Transverse colon (tissue), 4 donors: ENCODE results near the gene NUP98. TPM values are rescaled to one million over a fixed set of nuclear protein-coding genes. Genes with fewer than 3 reads are reported as not detected.

Source experiments
- DNase-seq: peaks from one replicate; pipeline ENCODE4 v3.0.0-alpha.2; 2019
- H3K27ac ChIP-seq, 4 donors: fragments of 200-600 bp; sonication (generic); 2 replicates each; pipeline ENCODE4 v1.5.1; 2016 to 2018; ENCODE audit warnings: inconsistent platforms in 4 of 4
- H3K27me3 ChIP-seq: fragments of 200-600 bp; sonication (generic); 2 replicates; pipeline ENCODE4 v1.5.1; 2017; ENCODE audit warnings: inconsistent platforms
- H3K36me3 ChIP-seq, 4 donors: fragments of 200-600 bp; sonication (generic); 2 replicates each; pipeline ENCODE4 v1.5.1; 2017 to 2019; ENCODE audit warnings: inconsistent platforms in 4 of 4
- H3K4me1 ChIP-seq, 4 donors: fragments of 200-600 bp; sonication (generic); 2 replicates each; pipeline ENCODE4 v1.5.1; 2017 to 2020; ENCODE audit warnings: inconsistent platforms in 4 of 4
- H3K4me3 ChIP-seq, 4 donors: fragments of 200-600 bp; sonication (generic); 1 replicate in 1 of 4; 2 replicates in 3 of 4; pipeline versions ENCODE4 v1.5.1 to v1.6.1; 2017 to 2019; ENCODE audit warnings: inconsistent platforms in 4 of 4
- H3K9me3 ChIP-seq, 2 donors: fragments of 200-600 bp; sonication (generic); 2 replicates each; pipeline ENCODE4 v1.5.1; 2017 to 2019; ENCODE audit warnings: inconsistent platforms in 2 of 2
- CTCF ChIP-seq, 5 experiments: fragments of 200-600 bp in 3 of 5; fragments of 450-650 bp in 2 of 5; sonication (generic) in 3 of 5; IDR thresholded peaks; 1 replicate in 2 of 5; 2 replicates in 3 of 5; pipeline ENCODE4 v1.5.1; 2016 to 2017; ENCODE audit warnings: antibody characterized with exemption in 5 of 5, inconsistent platforms in 3 of 5, mild to moderate bottlenecking in 2 of 5, moderate library complexity in 1 of 5
- EP300 ChIP-seq: sonication (generic); formaldehyde crosslinking; IDR thresholded peaks from one replicate; pipeline ENCODE4 v1.6.1; 2017; ENCODE audit warnings: antibody characterized with exemption, low read depth
- POLR2A ChIP-seq: fragments of 450-650 bp; IDR thresholded peaks from one replicate; pipeline ENCODE4 v1.6.1; 2016; ENCODE audit warnings: antibody characterized with exemption, mild to moderate bottlenecking, moderate library complexity
- POLR2AphosphoS5 ChIP-seq, 3 donors: sonication (generic); formaldehyde crosslinking; IDR thresholded peaks; one replicate each; pipeline ENCODE4 v1.6.1; 2016; ENCODE audit warnings: antibody characterized with exemption in 3 of 3
- WGBS, 2 donors: methylation state at CpG; one replicate each; pipeline ENCODE4 v1.1.5; 2018; ENCODE audit warnings: low coverage in 1 of 2; 5-methylcytosine and 5-hydroxymethylcytosine counted together
- in situ Hi-C, 4 donors: fragments of 200-750 bp; cut with MboI; loops; one replicate each; pipeline versions ENCODE4 v1.15.0 to v1.15.1; 2017; ENCODE audit warnings: low sequenced_read_pairs in 3 of 4, low pct_ligation_motif_present in 1 of 4, low pct_unique_long_range_greater_than_20kb in 1 of 4
- intact Hi-C: fragments of 100-400 bp; cut with DNase I; formaldehyde crosslinking; loops from one replicate; pipeline ENCODE4 v1.15.1; 2023; ENCODE audit warnings: low total_unique reads
- total RNA-seq, 4 donors: library from RNA; depleted of rRNA; stranded (reverse); fragments of >200 nt; gene quantifications; one replicate each; pipeline ENCODE4 v1.1.0, GENCODE V29; 2016

The NUP98 gene
- total RNA-seq, 4 donors from 2014 or later: 37.0 to 103 (median 72.4) TPM

- TF ChIP-seq POLR2AphosphoS5 (IDR thresholded peaks at IDR 0.05): no peak
- TF ChIP-seq EP300: no peak
- no peak for TF ChIP-seq POLR2A
- no peak for TF ChIP-seq CTCF (IDR thresholded peaks at IDR 0.05)
- no peak overlapping the region for H3K27ac ChIP-seq
- WGBS, 2 donors: 96 to 98% methylated on average over 4 to 7 of the region's 7 CpGs
- H3K9me3 ChIP-seq: no peaks in the 10 kb centered on the region
- H3K36me3 ChIP-seq: peaks cover 0 to 14% (median 2%) of the 10 kb centered on the region in 4 donors
- intact Hi-C loops: no loop called here
- H3K4me1 ChIP-seq: no peaks in the 10 kb centered on the region
- in situ Hi-C loops: no loop called here
- no peak overlapping the region for H3K4me3 ChIP-seq
- no peaks in the 10 kb centered on the region for H3K27me3 ChIP-seq
- no peak for DNase-seq
Measured at GRCh38 chr11:3669128-3669527, 128.2 kb downstream of the NUP98 start.

- Histone ChIP-seq H3K27me3 (no peaks in the 10 kb centered on the region), H3K4me3 (no peak overlapping the region), H3K4me1 (no peaks in the 10 kb centered on the region), H3K9me3 (no peaks in the 10 kb centered on the region), H3K36me3 (peaks cover 0 to 5% (median 0%) of the 10 kb centered on the region in 4 donors), H3K27ac (no peak overlapping the region)
- in situ Hi-C loops (no loop called here), intact Hi-C loops (no loop called here)
- no peak for DNase-seq
- WGBS, 2 donors: 97 to 100% methylated on average over 7 to 89 of the region's 89 CpGs
- no peak for TF ChIP-seq POLR2A
- TF ChIP-seq CTCF (IDR thresholded peaks at IDR 0.05): no peak
- no peak for TF ChIP-seq POLR2AphosphoS5 (IDR thresholded peaks at IDR 0.05)
Measured at GRCh38 chr11:3667149-3668035, 130.0 kb downstream of the NUP98 start.

- H3K4me3 ChIP-seq: no peak overlapping the region
- TF ChIP-seq EP300 (no peak), POLR2AphosphoS5 (IDR thresholded peaks at IDR 0.05) (no peak), POLR2A (no peak), CTCF (IDR thresholded peaks at IDR 0.05) (no peak)
- in situ Hi-C loops (no loop called here), intact Hi-C loops (no loop called here)
- peaks cover 0 to 5% (median 0%) of the 10 kb centered on the region in 4 donors for H3K36me3 ChIP-seq
- H3K27me3 ChIP-seq: no peaks in the 10 kb centered on the region
- no peak overlapping the region for H3K27ac ChIP-seq
- DNase-seq: no peak
- no peaks in the 10 kb centered on the region for H3K9me3 ChIP-seq
- H3K4me1 ChIP-seq: no peaks in the 10 kb centered on the region
- 92% methylated on average over 17 of the region's 17 CpGs; no CpG with 5 or more reads in 1 of the 2 donors for WGBS, 2 donors
Measured at GRCh38 chr11:3666023-3666530, 131.3 kb downstream of the NUP98 start.

GRCh38 chr11:3665336-3666022 lies 131.9 kb downstream of the NUP98 start:
- H3K27me3 ChIP-seq: no peaks in the 10 kb centered on the region
- intact Hi-C loops: no loop called here
- WGBS, 2 donors: 97% methylated on average over 6 of the region's 6 CpGs; no CpG with 5 or more reads in 1 of the 2 donors

More at GRCh38 chr11:3665336-3666022, 131.9 kb downstream of the NUP98 start:
- Histone ChIP-seq H3K27ac (no peak overlapping the region), H3K36me3 (peaks cover 0 to 5% (median 0%) of the 10 kb centered on the region in 4 donors), H3K9me3 (no peaks in the 10 kb centered on the region), H3K4me1 (no peaks in the 10 kb centered on the region), H3K4me3 (no peak overlapping the region)
- no peak for DNase-seq
- TF ChIP-seq POLR2A: no peak
- TF ChIP-seq EP300: no peak
- TF ChIP-seq POLR2AphosphoS5 (IDR thresholded peaks at IDR 0.05): no peak
- TF ChIP-seq CTCF (IDR thresholded peaks at IDR 0.05): no peak
- in situ Hi-C loops: no loop called here
